Endothelial cell of umbilical vein (primary cell): ENCODE measurements around the gene C1QTNF5. TPM values are rescaled to one million over a fixed set of nuclear protein-coding genes. Genes with fewer than 3 reads are reported as not detected.

ENCODE experiments used
- BruUV-seq: library from RNA; stranded (reverse); fragments of 400-500 nt; replicated peaks from 2 replicates; lab custom pipeline; 2021; lab: Mats Ljungman, UMichigan
- CTCF ChIA-PET: fragments of 300-600, 350-600 bp; sonication (Branson Sonifier 250); formaldehyde crosslinking; loops from one replicate; lab custom pipeline; 2021; ENCODE audit warnings: antibody characterized with exemption, inconsistent platforms; lab: Charles Lee
- POLR2A ChIA-PET: fragments of 300-600, 350-600 bp; sonication (Branson Sonifier 250); formaldehyde crosslinking; loops from one replicate; lab custom pipeline; 2021; ENCODE audit warnings: antibody characterized with exemption, inconsistent platforms; lab: Charles Lee
- DNase-seq: peaks from one replicate; pipeline ENCODE4 v3.0.0-alpha.2; 2011; ENCODE audit warnings: low read depth, low spot score
- FAIRE-seq: peaks from 2 replicates; lab custom pipeline; 2011; peaks lifted over from hg19 to GRCh38; lab: Jason Lieb, UNC
- H2AFZ ChIP-seq: 2 replicates; pipeline ENCODE4 v1.6.0; 2012; ENCODE audit warnings: low read depth, low read length, control low read depth, inconsistent platforms
- H3K27ac ChIP-seq: 2 replicates; pipeline ENCODE4 v1.5.1; 2011; ENCODE audit warnings: low read depth, mild to moderate bottlenecking, control low read depth, low read length, moderate library complexity; ENCODE audit not compliant: insufficient read depth
- H3K27me3 ChIP-seq, 2 experiments: 2 replicates each; pipeline versions ENCODE4 v1.6.0 to v1.6.1; 2011; ENCODE audit warnings: low read length in 2 of 2, mixed read lengths in 1 of 2; ENCODE audit not compliant: control insufficient read depth in 2 of 2, insufficient read depth in 2 of 2
- H3K36me3 ChIP-seq, 2 experiments: 2 replicates in 1 of 2; 3 replicates in 1 of 2; pipeline ENCODE4 v1.5.1; 2011; ENCODE audit warnings: low read length in 2 of 2, mild to moderate bottlenecking in 1 of 2, moderate library complexity in 1 of 2; ENCODE audit not compliant: control insufficient read depth in 2 of 2, insufficient read depth in 2 of 2; ENCODE audit errors: extremely low read depth in 1 of 2
- H3K4me1 ChIP-seq: 3 replicates; pipeline ENCODE4 v1.5.1; 2011; ENCODE audit warnings: mild to moderate bottlenecking, low read length; ENCODE audit not compliant: control insufficient read depth, insufficient read depth; ENCODE audit errors: extremely low read depth
- H3K4me2 ChIP-seq: 2 replicates; pipeline ENCODE4 v1.6.1; 2011; ENCODE audit warnings: low read length, control low read depth, mixed read lengths; ENCODE audit not compliant: insufficient read depth
- H3K4me3 ChIP-seq, 3 experiments: fragments of 200-600 bp in 1 of 3; sonication (generic), shearing (Covaris generic) in 1 of 3; replicated peaks in 1 of 3; 2 replicates each; pipeline ENCODE4 v1.5.1; 2011 to 2016; ENCODE audit warnings: control low read depth in 3 of 3, low read length in 3 of 3, mild to moderate bottlenecking in 2 of 3, inconsistent platforms in 1 of 3, low read depth in 1 of 3, moderate library complexity in 1 of 3; ENCODE audit not compliant: insufficient read depth in 1 of 3
- H3K79me2 ChIP-seq: 2 replicates; pipeline ENCODE4 v1.6.0; 2012; ENCODE audit warnings: low read length, inconsistent platforms; ENCODE audit not compliant: control insufficient read depth, insufficient read depth
- H3K9ac ChIP-seq: replicated peaks from 2 replicates; pipeline ENCODE3; 2011; ENCODE audit warnings: low read length, control low read depth; ENCODE audit not compliant: insufficient read depth; ENCODE audit errors: extremely low read depth
- H3K9me1 ChIP-seq: replicated peaks from 3 replicates; pipeline ENCODE4 v1.6.0; 2011; ENCODE audit warnings: mild to moderate bottlenecking, low read length; ENCODE audit not compliant: control insufficient read depth, insufficient read depth; ENCODE audit errors: extremely low read depth
- H3K9me3 ChIP-seq: replicated peaks from 2 replicates; pipeline ENCODE4 v1.5.1; 2012; ENCODE audit warnings: low read length, inconsistent platforms; ENCODE audit not compliant: control insufficient read depth, insufficient read depth
- H4K20me1 ChIP-seq: replicated peaks from 2 replicates; pipeline ENCODE3; 2011; ENCODE audit warnings: mild to moderate bottlenecking, low read length; ENCODE audit not compliant: control insufficient read depth, insufficient read depth; ENCODE audit errors: extremely low read depth
- EZH2 ChIP-seq: IDR thresholded peaks from 2 replicates; pipeline ENCODE4 v1.6.1; 2012; ENCODE audit warnings: borderline replicate concordance, low read depth, mild to moderate bottlenecking, moderate library complexity, low read length, inconsistent platforms; ENCODE audit not compliant: severe bottlenecking
- FOS ChIP-seq: IDR thresholded peaks from 2 replicates; pipeline ENCODE4 v1.6.1; 2011; ENCODE audit warnings: mild to moderate bottlenecking, low read length, moderate library complexity, borderline replicate concordance; ENCODE audit not compliant: insufficient read depth
- GATA2 ChIP-seq: IDR thresholded peaks from 2 replicates; pipeline ENCODE4 v1.7.0; 2011; ENCODE audit warnings: low read depth, mild to moderate bottlenecking, moderate library complexity, mixed read lengths, low read length; ENCODE audit not compliant: insufficient read length, insufficient read depth
- JUN ChIP-seq: IDR thresholded peaks from 2 replicates; pipeline ENCODE4 v1.6.1; 2011; ENCODE audit warnings: borderline replicate concordance, low read depth; ENCODE audit not compliant: insufficient read length, insufficient read depth
- MYC ChIP-seq: IDR thresholded peaks from one replicate; pipeline ENCODE4 v1.6.1; 2011; ENCODE audit warnings: mild to moderate bottlenecking, low read depth, low read length
- POLR2A ChIP-seq: IDR thresholded peaks from 2 replicates; pipeline ENCODE4 v1.6.1; 2012; ENCODE audit warnings: low read depth, mild to moderate bottlenecking, control low read depth, low read length
- POLR2AphosphoS5 ChIP-seq: IDR thresholded peaks from 2 replicates; pipeline ENCODE4 v1.6.1; 2012; ENCODE audit warnings: low read depth, mild to moderate bottlenecking, control low read depth, low read length, moderate library complexity; ENCODE audit not compliant: insufficient read depth
- dilution Hi-C: fragments of 300-500 bp; cut with MboI; formaldehyde crosslinking; loops from one replicate; pipeline ENCODE4 v1.15.0; 2019; ENCODE audit warnings: low sequenced_read_pairs; ENCODE audit not compliant: extremely low pct_ligation_motif_present
- intact Hi-C: fragments of 100-400 bp; cut with micrococcal nuclease; formaldehyde crosslinking; loops from one replicate; pipeline ENCODE4 v1.10.0; 2022
- polyA plus RNA-seq, 4 experiments: library from polyadenylated mRNA; depleted of rRNA in 3 of 4; stranded (reverse) in 3 of 4; unstranded in 1 of 4; fragments of >200 nt; gene quantifications; 2 replicates each; pipeline versions ENCODE4 v1.2.1 to v1.2.3, GENCODE V29; 2011 to 2012; ENCODE audit warnings: missing spikeins in 1 of 4
- total RNA-seq: library from RNA; stranded (reverse); gene quantifications from 2 replicates; pipeline ENCODE4 v1.2.3, GENCODE V29; 2021
- TF ChIP-seq, protein P1 (sequence below), 2 donors: IDR thresholded peaks; 1 replicate in 1 of 2; 2 replicates in 1 of 2; pipeline ENCODE4 v1.5.1; 2011; ENCODE audit warnings: low read length in 2 of 2, mild to moderate bottlenecking in 2 of 2, moderate library complexity in 2 of 2, control low read depth in 1 of 2, inconsistent platforms in 1 of 2, low read depth in 1 of 2; ENCODE audit not compliant: insufficient read depth in 1 of 2; ENCODE audit errors: extremely low read depth in 1 of 2
- TF ChIP-seq, protein P2 (sequence below): IDR thresholded peaks from 2 replicates; pipeline ENCODE4 v1.6.1; 2011; ENCODE audit not compliant: insufficient read depth, insufficient read length

The C1QTNF5 gene
- total and polyA plus RNA-seq, 2 donors (not counting 3 experiments of a cell fraction or from before 2014, with no cell fraction given), result 126 to 201 TPM

DNA sequence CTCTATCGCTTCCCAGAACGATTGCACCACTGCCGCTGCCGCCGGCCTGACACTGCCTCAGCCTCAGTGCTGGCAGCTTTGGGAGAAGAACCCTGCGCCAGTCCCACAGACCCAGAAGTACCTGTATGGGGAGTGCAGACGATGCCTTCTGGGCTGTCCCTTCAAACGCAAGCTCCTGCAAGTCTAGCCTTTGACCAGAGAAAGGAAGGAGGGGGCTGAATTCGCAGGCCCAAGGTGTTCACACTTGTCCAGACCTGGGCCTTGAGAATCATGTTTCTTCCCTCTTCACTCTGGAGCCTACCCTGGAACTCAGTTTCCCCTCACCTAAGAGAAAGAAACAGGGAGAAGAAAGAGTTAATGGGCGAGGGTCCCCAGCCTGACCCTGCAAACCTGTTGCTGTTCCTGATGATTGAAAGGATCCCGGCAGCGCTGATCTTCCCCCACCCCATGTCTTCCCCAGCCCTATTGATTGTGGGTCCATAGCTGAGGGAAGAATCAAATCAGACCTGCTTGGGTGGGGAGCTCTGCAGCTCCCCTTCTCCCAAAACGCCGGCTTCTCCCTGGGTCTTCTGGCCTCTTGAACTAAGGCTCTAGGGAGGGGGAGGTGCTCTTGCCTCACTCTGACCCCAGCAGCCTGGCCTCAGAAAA lies 23.0 kb downstream of the C1QTNF5 start:
- ChIA-PET CTCF (interaction anchor here (3.3 to 15.9 kb wide), 3 partner anchors 10 to 112 kb away, joined by 17 to 301 read pairs (median 136); partner anchors contain the start of genes C1QTNF5 and CBL), POLR2A (interaction anchor here (1.1 to 2.6 kb wide), 9 partner anchors 10 to 223 kb away, joined by 3 to 18 read pairs (median 9); partner anchors contain the start of genes C1QTNF5 and DPAGT1)
- Histone ChIP-seq H3K27me3 (no peaks in the 10 kb centered on the region), H3K4me3 (peak overlapping the region in 2 of 3 experiments; percentile 29 to 87), H3K4me2 (peak overlapping the region; percentile 6), H3K9ac (peak overlapping the region; percentile 65), H3K79me2 (peaks cover 48% of the 10 kb centered on the region), H2AFZ (no peak overlapping the region), H3K27ac (peak overlapping the region; percentile 93), H3K9me1 (no peaks in the 10 kb centered on the region), H3K9me3 (no peaks in the 10 kb centered on the region), H3K4me1 (peaks cover 66% of the 10 kb centered on the region), H4K20me1 (no peaks in the 10 kb centered on the region), H3K36me3 (peaks cover 8 to 17% of the 10 kb centered on the region in 2 experiments)
- no peak for FAIRE-seq
- no peak for TF ChIP-seq JUN
- no peak for TF ChIP-seq MYC
- no peak for TF ChIP-seq GATA2
- TF ChIP-seq, protein P1, sequence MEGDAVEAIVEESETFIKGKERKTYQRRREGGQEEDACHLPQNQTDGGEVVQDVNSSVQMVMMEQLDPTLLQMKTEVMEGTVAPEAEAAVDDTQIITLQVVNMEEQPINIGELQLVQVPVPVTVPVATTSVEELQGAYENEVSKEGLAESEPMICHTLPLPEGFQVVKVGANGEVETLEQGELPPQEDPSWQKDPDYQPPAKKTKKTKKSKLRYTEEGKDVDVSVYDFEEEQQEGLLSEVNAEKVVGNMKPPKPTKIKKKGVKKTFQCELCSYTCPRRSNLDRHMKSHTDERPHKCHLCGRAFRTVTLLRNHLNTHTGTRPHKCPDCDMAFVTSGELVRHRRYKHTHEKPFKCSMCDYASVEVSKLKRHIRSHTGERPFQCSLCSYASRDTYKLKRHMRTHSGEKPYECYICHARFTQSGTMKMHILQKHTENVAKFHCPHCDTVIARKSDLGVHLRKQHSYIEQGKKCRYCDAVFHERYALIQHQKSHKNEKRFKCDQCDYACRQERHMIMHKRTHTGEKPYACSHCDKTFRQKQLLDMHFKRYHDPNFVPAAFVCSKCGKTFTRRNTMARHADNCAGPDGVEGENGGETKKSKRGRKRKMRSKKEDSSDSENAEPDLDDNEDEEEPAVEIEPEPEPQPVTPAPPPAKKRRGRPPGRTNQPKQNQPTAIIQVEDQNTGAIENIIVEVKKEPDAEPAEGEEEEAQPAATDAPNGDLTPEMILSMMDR (IDR thresholded peaks at IDR 0.05; ENCODE audit: extremely low read depth in 1 of 2, insufficient read depth in 1 of 2, low read depth in 1 of 2, low read length in 2 of 2), result no peak
- no peak for TF ChIP-seq POLR2AphosphoS5
- TF ChIP-seq, protein P2, sequence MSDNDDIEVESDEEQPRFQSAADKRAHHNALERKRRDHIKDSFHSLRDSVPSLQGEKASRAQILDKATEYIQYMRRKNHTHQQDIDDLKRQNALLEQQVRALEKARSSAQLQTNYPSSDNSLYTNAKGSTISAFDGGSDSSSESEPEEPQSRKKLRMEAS, result no peak
- no peak for TF ChIP-seq FOS
- no peak for TF ChIP-seq EZH2
- TF ChIP-seq POLR2A, result no peak
- dilution Hi-C loops, result no loop called here
- BruUV-seq, result TSS peak; percentile 15
- intact Hi-C loops, result loop anchor here (5.0 kb wide), 2 partner anchors 250 to 405 kb away; partner anchors contain the start of gene VPS11
- no peak for DNase-seq
